BJ (cell line): ENCODE results near the gene HSPG2. TPM values are rescaled to one million over a fixed set of nuclear protein-coding genes. Genes with fewer than 3 reads are reported as not detected.

Experiments used
- CTCF ChIA-PET: fragments of 350-600 bp; formaldehyde crosslinking; extraction: SDS; loops from one replicate; lab custom pipeline; 2021; ENCODE audit warnings: antibody characterized with exemption, inconsistent platforms; lab: Yijun Ruan, JAX
- POLR2A ChIA-PET: fragments of 300-600 bp; sonication (Branson Sonifier 250); formaldehyde crosslinking; extraction: SDS; loops from one replicate; lab custom pipeline; 2021; ENCODE audit warnings: antibody characterized with exemption; lab: Charles Lee
- DNase-seq: peaks from one replicate; pipeline ENCODE4 v3.0.0-alpha.2; 2011; ENCODE audit warnings: low read depth
- H3K27me3 ChIP-seq: 2 replicates; pipeline ENCODE4 v1.6.0; 2011; ENCODE audit warnings: low read length; ENCODE audit not compliant: control insufficient read depth, insufficient read depth
- H3K36me3 ChIP-seq: 2 replicates; pipeline ENCODE4 v1.5.1; 2011; ENCODE audit warnings: low read length; ENCODE audit not compliant: control insufficient read depth, insufficient read depth
- H3K4me3 ChIP-seq: 2 replicates; pipeline ENCODE4 v1.5.1; 2011; ENCODE audit warnings: low read depth, mild to moderate bottlenecking, control low read depth, low read length
- polyA plus RNA-seq: library from polyadenylated mRNA; depleted of rRNA; stranded (reverse); fragments of >200 nt; gene quantifications from 2 replicates; pipeline ENCODE4 v1.2.3, GENCODE V29; 2011
- TF ChIP-seq, protein P1 (sequence below): IDR thresholded peaks from 2 replicates; pipeline ENCODE4 v1.5.1; 2011; ENCODE audit warnings: low read depth, mild to moderate bottlenecking, control low read depth, inconsistent platforms, low read length, moderate library complexity; ENCODE audit not compliant: insufficient read depth

The HSPG2 gene
- polyA plus RNA-seq, 1 experiment = 45.1 TPM

DNA sequence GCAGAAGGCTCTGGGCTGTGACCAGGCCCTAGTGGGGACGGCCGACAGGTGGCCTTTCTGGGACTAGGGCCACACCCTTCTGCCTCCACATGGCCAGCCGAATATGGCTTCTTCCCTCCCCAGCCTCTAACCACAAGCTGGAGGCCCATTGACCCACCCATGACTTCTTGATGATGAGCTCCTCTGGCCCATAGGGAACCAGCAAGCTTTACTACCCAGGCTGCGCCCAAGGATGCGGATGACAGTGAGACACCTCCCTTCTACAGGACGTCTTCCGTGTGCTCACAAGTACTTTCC is 84.0 kb downstream of the HSPG2 start:
- ChIA-PET POLR2A (no interaction called here), CTCF (interaction anchor here (1.2 kb wide), 1 partner anchor 9 kb away, joined by 3 read pairs; no protein-coding TSS in a partner anchor)
- Histone ChIP-seq H3K4me3 (no peak overlapping the region), H3K27me3 (no peaks in the 10 kb centered on the region), H3K36me3 (peaks cover 66% of the 10 kb centered on the region)
- TF ChIP-seq, protein P1, sequence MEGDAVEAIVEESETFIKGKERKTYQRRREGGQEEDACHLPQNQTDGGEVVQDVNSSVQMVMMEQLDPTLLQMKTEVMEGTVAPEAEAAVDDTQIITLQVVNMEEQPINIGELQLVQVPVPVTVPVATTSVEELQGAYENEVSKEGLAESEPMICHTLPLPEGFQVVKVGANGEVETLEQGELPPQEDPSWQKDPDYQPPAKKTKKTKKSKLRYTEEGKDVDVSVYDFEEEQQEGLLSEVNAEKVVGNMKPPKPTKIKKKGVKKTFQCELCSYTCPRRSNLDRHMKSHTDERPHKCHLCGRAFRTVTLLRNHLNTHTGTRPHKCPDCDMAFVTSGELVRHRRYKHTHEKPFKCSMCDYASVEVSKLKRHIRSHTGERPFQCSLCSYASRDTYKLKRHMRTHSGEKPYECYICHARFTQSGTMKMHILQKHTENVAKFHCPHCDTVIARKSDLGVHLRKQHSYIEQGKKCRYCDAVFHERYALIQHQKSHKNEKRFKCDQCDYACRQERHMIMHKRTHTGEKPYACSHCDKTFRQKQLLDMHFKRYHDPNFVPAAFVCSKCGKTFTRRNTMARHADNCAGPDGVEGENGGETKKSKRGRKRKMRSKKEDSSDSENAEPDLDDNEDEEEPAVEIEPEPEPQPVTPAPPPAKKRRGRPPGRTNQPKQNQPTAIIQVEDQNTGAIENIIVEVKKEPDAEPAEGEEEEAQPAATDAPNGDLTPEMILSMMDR = no peak
- DNase-seq = no peak

DNA sequence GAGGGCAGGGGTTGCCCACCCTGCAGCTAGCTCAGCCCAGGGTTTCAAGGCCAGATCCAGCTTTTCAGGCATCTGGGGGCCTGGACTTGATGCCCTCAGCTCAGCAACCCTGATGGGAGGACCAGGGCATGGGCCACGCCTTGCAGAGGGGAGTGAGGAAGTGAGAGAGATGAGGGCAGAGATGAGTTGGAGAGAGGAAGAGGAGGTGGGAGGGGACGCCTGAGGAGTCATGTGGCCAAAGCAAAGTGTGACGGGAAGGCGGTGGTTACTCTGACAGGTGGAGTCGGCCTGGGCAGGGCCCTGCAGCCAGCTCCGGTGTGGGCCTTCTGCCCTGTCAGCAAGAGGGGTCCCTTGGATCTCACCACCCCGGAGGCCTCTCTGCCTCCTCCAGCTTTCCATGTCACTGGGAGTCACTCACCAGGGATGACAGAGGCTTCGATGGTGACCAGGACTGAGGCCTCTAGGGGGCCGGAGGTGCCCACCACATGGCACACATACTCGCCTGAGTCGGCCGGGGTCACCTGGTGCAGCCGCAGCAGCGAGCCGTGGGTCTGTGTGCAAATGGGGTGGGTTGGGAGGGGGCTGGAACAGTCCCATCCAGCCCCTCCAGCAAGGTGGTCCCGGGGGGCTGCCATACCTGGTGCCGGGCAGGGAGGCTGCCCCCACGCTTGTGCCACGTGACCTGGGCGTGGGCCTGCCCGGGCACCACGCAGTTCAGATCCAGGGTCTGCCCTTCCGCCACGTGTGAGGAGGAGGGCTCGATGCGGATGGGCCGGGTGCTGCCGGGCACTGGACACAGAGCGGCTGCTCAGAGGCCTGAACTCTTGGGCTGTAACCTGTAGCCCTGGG is 84.6 kb downstream of the HSPG2 start:
- CTCF ChIA-PET = interaction anchor here (1.2 kb wide), 1 partner anchor 10 kb away, joined by 3 read pairs; no protein-coding TSS in a partner anchor
- POLR2A ChIA-PET = no interaction called here
- peaks cover 70% of the 10 kb centered on the region for H3K36me3 ChIP-seq

DNA sequence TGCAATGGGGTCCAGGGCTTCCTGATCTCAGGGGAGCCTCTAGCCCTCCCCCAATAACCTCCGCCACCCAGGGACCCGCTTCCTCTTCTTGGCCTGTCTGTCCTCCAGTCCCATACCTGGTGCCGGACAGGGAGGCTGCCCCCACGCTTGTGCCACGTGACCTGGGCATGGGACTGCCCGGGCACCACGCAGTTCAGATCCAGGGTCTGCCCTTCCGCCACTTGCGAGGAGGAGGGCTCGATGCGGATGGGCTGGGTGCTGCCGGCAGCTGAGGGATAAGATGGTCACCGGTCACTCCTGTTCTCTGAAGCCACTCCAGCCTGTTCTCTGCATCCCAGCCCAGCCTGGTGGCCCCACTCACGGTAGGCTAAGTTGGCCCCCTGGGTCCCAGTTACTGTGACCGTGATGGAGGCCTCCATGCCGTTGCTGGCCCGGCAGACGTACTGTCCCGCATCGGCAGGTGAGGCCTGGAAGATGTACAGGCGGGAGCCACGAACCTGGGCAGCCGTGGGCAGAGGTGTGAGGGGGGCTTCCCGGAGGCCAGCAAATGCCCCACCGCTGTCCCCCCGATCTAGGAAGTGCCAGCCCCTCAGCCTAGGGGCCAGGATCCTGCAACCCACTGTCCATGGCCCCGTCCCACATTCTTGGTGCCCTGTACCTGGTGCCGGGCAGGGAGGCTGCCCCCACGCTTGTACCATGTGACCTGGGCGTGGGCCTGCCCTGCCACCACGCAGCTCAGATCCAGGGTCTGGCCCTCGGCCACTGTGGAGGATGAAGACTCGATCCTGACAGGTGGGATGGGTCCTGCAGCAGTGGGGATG is 85.5 kb downstream of the HSPG2 start:
- no peaks in the 10 kb centered on the region for H3K27me3 ChIP-seq
- no peak overlapping the region for H3K4me3 ChIP-seq
- TF ChIP-seq, protein P1 = no peak
- ChIA-PET CTCF (no interaction called here), POLR2A (no interaction called here)
- peaks cover 70% of the 10 kb centered on the region for H3K36me3 ChIP-seq
- DNase-seq = no peak

More for the DNA sequence above, 84.6 kb downstream of the HSPG2 start:
- Histone ChIP-seq H3K27me3 (no peaks in the 10 kb centered on the region), H3K4me3 (no peak overlapping the region)
- TF ChIP-seq, protein P1 = no peak
- DNase-seq = no peak

DNA sequence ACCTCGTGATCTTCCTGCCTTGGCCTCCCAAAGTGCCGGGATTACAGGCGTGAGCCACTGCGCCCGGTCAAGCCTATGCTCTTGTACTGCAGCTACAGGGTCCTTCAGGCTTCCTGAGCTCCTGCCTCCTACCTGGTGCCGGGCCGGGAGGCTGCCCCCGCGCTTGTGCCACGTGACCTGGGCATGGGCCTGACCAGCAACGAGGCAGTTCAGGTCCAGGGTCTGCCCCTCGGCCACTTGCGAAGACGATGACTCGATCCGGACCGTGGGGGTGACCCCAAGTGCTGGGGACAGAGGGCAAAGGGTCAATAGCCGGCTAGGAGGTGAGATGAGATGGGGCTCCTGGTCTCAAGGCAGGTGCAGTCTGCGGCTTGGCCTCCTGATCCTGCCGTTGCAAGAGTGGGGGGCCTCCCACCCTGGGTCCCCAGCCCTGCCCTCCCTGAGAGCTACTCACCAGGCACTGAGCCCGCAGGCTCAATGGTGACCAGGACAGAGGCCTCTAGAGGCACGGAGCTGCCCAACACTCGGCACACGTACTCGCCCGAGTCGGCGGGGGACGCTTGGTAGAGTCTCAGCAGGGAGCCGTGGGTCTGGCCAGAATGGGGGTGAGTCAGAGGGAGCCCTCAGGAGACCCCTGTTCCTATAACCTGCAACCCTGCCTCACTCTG is 87.1 kb downstream of the HSPG2 start:
- TF ChIP-seq, protein P1 = no peak
- Histone ChIP-seq H3K27me3 (no peaks in the 10 kb centered on the region), H3K36me3 (peaks cover 66% of the 10 kb centered on the region), H3K4me3 (no peak overlapping the region)
- ChIA-PET POLR2A (interaction anchor here (0.6 kb wide), 1 partner anchor 93 kb away, joined by 9 read pairs; no protein-coding TSS in a partner anchor), CTCF (no interaction called here)
- DNase-seq = no peak
